Stomach (tissue), 9 donors: ENCODE data around the gene GREB1L. TPM values are rescaled to one million over a fixed set of nuclear protein-coding genes. Genes with fewer than 3 reads are reported as not detected.
"Not testable (repeated sequence)": the region's sequence is repeated elsewhere in the genome, so short reads cannot be mapped to it uniquely, and the experiment has no call there.

Experiments used
- DNase-seq, 2 donors: peaks; one replicate each; pipeline versions ENCODE4 v3.0.0 to v3.0.0-alpha.2; 2013 to 2019
- H3K27ac ChIP-seq, 5 donors: fragments of 200-600 bp in 4 of 5; sonication (generic) in 4 of 5; one replicate each; pipeline ENCODE4 v1.5.1; 2013 to 2019; ENCODE audit warnings: mild to moderate bottlenecking in 1 of 5, moderate library complexity in 1 of 5
- H3K27me3 ChIP-seq, 3 donors: fragments of 200-600 bp; sonication (generic); one replicate each; pipeline ENCODE4 v1.5.1; 2017 to 2019; ENCODE audit warnings: mixed run types in 1 of 3
- H3K36me3 ChIP-seq, 4 donors: fragments of 200-600 bp; sonication (generic); 1 replicate in 3 of 4; 2 replicates in 1 of 4; pipeline ENCODE4 v1.5.1; 2016 to 2019
- H3K4me1 ChIP-seq, 4 donors: fragments of 200-600 bp; sonication (generic); one replicate each; pipeline ENCODE4 v1.5.1; 2016 to 2019
- H3K4me3 ChIP-seq, 4 donors: fragments of 200-600 bp; sonication (generic) in 3 of 4; one replicate each; pipeline ENCODE4 v1.5.1; 2016 to 2019; ENCODE audit warnings: mild to moderate bottlenecking in 1 of 4
- H3K9me3 ChIP-seq, 4 donors: fragments of 200-600 bp; sonication (generic); one replicate each; pipeline ENCODE4 v1.5.1; 2016 to 2019
- CTCF ChIP-seq, 7 experiments: fragments of 450-650 bp in 4 of 7; fragments of 200-600 bp in 3 of 7; sonication (generic) in 3 of 7; IDR thresholded peaks; one replicate each; pipeline ENCODE4 v1.5.1; 2016 to 2019; ENCODE audit warnings: antibody characterized with exemption in 7 of 7, control low read depth in 2 of 7, mild to moderate bottlenecking in 1 of 7
- EP300 ChIP-seq: sonication (generic); formaldehyde crosslinking; IDR thresholded peaks from one replicate; pipeline ENCODE4 v1.6.1; 2017; ENCODE audit warnings: antibody characterized with exemption
- POLR2A ChIP-seq, 4 donors: fragments of 450-650 bp; IDR thresholded peaks; one replicate each; pipeline ENCODE4 v1.6.1; 2016; ENCODE audit warnings: antibody characterized with exemption in 4 of 4, control low read depth in 2 of 4, mild to moderate bottlenecking in 1 of 4, moderate library complexity in 1 of 4
- POLR2AphosphoS5 ChIP-seq, 3 donors: sonication (generic); formaldehyde crosslinking; IDR thresholded peaks; one replicate each; pipeline ENCODE4 v1.6.1; 2016; ENCODE audit warnings: antibody characterized with exemption in 3 of 3
- WGBS, 5 donors: extraction: QIAGEN DNeasy Blood & Tissue Kit in 3 of 5; methylation state at CpG; one replicate each; pipeline versions ENCODE4 v1.1.5 to v1.1.7; 2013 to 2018; 5-methylcytosine and 5-hydroxymethylcytosine counted together
- intact Hi-C: fragments of 100-400 bp; cut with DNase I; formaldehyde crosslinking; loops from one replicate; pipeline ENCODE4 v1.15.1; 2023; ENCODE audit warnings: low total_unique reads
- polyA plus RNA-seq, 3 donors: library from polyadenylated mRNA; stranded (reverse); fragments of 200-250 nt; gene quantifications; one replicate each; pipeline ENCODE4 v1.2.3, GENCODE V29; 2013
- total RNA-seq, 5 donors: library from RNA; depleted of rRNA; stranded (reverse); fragments of >200 nt; gene quantifications; one replicate each; pipeline versions ENCODE4 v1.1.0 to v1.2.3, GENCODE V29; 2014 to 2016
- donor health status: healthy with polysubstance abuse.
- donor health status: Bipolar disorder and iron deficiency.
- donor health status: healthy.

The GREB1L gene
- total and polyA plus RNA-seq, 8 donors: 0.15 to 77.6 (median 0.45) TPM; not detected in 1

- 85 to 95% (median 91%) methylated on average over 1 of the region's 1 CpG for WGBS, 5 donors
These were observed 71.5 kb downstream of the GREB1L start for GRCh38 chr18:21313576-21313975.

GRCh38 chr18:21314724-21315123 lies 72.7 kb downstream of the GREB1L start:
- Histone ChIP-seq H3K4me1 (no peaks in the 10 kb centered on the region), H3K27ac (no peak overlapping the region), H3K27me3 (no peaks in the 10 kb centered on the region), H3K4me3 (no peak overlapping the region), H3K9me3 (no peaks in the 10 kb centered on the region), H3K36me3 (no peaks in the 10 kb centered on the region)
- intact Hi-C loops: no loop called here
- no peak for DNase-seq
- no peak for TF ChIP-seq EP300
- no peak for TF ChIP-seq CTCF (IDR thresholded peaks at IDR 0.05)
- no peak for TF ChIP-seq POLR2AphosphoS5 (IDR thresholded peaks at IDR 0.05)
- no peak for TF ChIP-seq POLR2A (IDR thresholded peaks at IDR 0.05)

More at GRCh38 chr18:21313576-21313975, 71.5 kb downstream of the GREB1L start:
- intact Hi-C loops: no loop called here
- Histone ChIP-seq H3K9me3 (no peaks in the 10 kb centered on the region), H3K36me3 (no peaks in the 10 kb centered on the region), H3K4me3 (no peak overlapping the region), H3K4me1 (no peaks in the 10 kb centered on the region), H3K27ac (no peak overlapping the region), H3K27me3 (peaks cover 0 to 1% (median 0%) of the 10 kb centered on the region in 3 donors)
- DNase-seq: no peak
- TF ChIP-seq EP300: no peak
- no peak for TF ChIP-seq POLR2AphosphoS5 (IDR thresholded peaks at IDR 0.05)
- no peak for TF ChIP-seq POLR2A (IDR thresholded peaks at IDR 0.05)
- TF ChIP-seq CTCF (IDR thresholded peaks at IDR 0.05): no peak

- 87 to 93% (median 91%) methylated on average over 5 of the region's 5 CpGs for WGBS, 5 donors
- DNase-seq, H3K27me3 ChIP-seq, H3K4me1 ChIP-seq, H3K27ac ChIP-seq, intact Hi-C loops, H3K4me3 ChIP-seq, H3K36me3 ChIP-seq, H3K9me3 ChIP-seq: not testable (repeated sequence)
These were observed 73.1 kb downstream of the GREB1L start for GRCh38 chr18:21315126-21315525.

GRCh38 chr18:21315741-21316197 lies 73.7 kb downstream of the GREB1L start:
- H3K9me3 ChIP-seq: no peaks in the 10 kb centered on the region
- no peak overlapping the region for H3K27ac ChIP-seq
- intact Hi-C loops: no loop called here
- no peak for DNase-seq
- no peak for TF ChIP-seq POLR2A (IDR thresholded peaks at IDR 0.05)
- no peak for TF ChIP-seq EP300
- no peak for TF ChIP-seq CTCF (IDR thresholded peaks at IDR 0.05)
- TF ChIP-seq POLR2AphosphoS5 (IDR thresholded peaks at IDR 0.05): no peak
- no peaks in the 10 kb centered on the region for H3K27me3 ChIP-seq
- no peaks in the 10 kb centered on the region for H3K36me3 ChIP-seq
- H3K4me1 ChIP-seq: no peaks in the 10 kb centered on the region
- H3K4me3 ChIP-seq: no peak overlapping the region
- 38 to 63% (median 43%) methylated on average over 9 of the region's 9 CpGs for WGBS, 5 donors

GRCh38 chr18:21316296-21316695 lies 74.3 kb downstream of the GREB1L start:
- WGBS, 5 donors: 84 to 96% (median 94%) methylated on average over 1 of the region's 1 CpG

More at GRCh38 chr18:21316296-21316695, 74.3 kb downstream of the GREB1L start:
- Histone ChIP-seq H3K27ac (no peak overlapping the region), H3K4me3 (no peak overlapping the region), H3K9me3 (no peaks in the 10 kb centered on the region), H3K27me3 (no peaks in the 10 kb centered on the region), H3K4me1 (no peaks in the 10 kb centered on the region), H3K36me3 (no peaks in the 10 kb centered on the region)
- TF ChIP-seq EP300 (no peak), POLR2AphosphoS5 (IDR thresholded peaks at IDR 0.05) (no peak), POLR2A (IDR thresholded peaks at IDR 0.05) (no peak)
- intact Hi-C loops: no loop called here
- DNase-seq: no peak
